ENCODE data around the gene GOLT1A.

Gene GOLT1A

GRCh38 chr1:204153667-204154066 lies 60.1 kb downstream of the GOLT1A start:
- no peak for DNase-seq

- DNase-seq = no peak
Observed at GRCh38 chr1:204152310-204153044, 61.3 kb downstream of the GOLT1A start.

- DNase-seq = peak; percentile 19
Observed at GRCh38 chr1:204151552-204152309, 62.1 kb downstream of the GOLT1A start, which contains the start of gene ETNK2. TSS of gene ETNK2 (minus strand) at chr1:204152044. CDS start at chr1:204151852, 192 bp downstream.

GRCh38 chr1:204150702-204151551 lies 62.9 kb downstream of the GOLT1A start:
- DNase-seq = no peak

GRCh38 chr1:204149635-204150565 lies 63.9 kb downstream of the GOLT1A start:
- no peak for DNase-seq

GRCh38 chr1:204149107-204149506 lies 64.7 kb downstream of the GOLT1A start:
- no peak for DNase-seq
